Fibroblast of pulmonary artery (primary cell): Measurements from ENCODE around the gene SNRPD2.

Source experiments
- DNase-seq: peaks from one replicate; pipeline ENCODE4 v3.0.0-alpha.2; 2010; ENCODE audit warnings: low read depth
- H3K4me3 ChIP-seq: replicated peaks from 2 replicates; pipeline ENCODE4 v1.5.1; 2011; ENCODE audit warnings: low read depth, mild to moderate bottlenecking, control low read depth, low read length, moderate library complexity
- CTCF ChIP-seq: IDR thresholded peaks from 2 replicates; pipeline ENCODE4 v1.5.1; 2011; ENCODE audit warnings: mild to moderate bottlenecking, control low read depth, low read length, inconsistent platforms; ENCODE audit errors: missing control alignments

The SNRPD2 gene

GRCh38 chr19:45717983-45718650 is 26.4 kb upstream of the SNRPD2 start:
- H3K4me3 ChIP-seq, result peak overlapping the region; percentile 96
- no peak for DNase-seq
- no peak for TF ChIP-seq CTCF

GRCh38 chr19:45717131-45717982 is 25.6 kb upstream of the SNRPD2 start:
- peak overlapping the region; percentile 96 for H3K4me3 ChIP-seq
- no peak for TF ChIP-seq CTCF
- DNase-seq, result peak; percentile 100

- peak; percentile 41 for DNase-seq
- H3K4me3 ChIP-seq, result peak overlapping the region; percentile 96
- no peak for TF ChIP-seq CTCF
Measured at GRCh38 chr19:45716359-45717130, 24.8 kb upstream of the SNRPD2 start.

- DNase-seq, result no peak
- TF ChIP-seq CTCF, result no peak
- H3K4me3 ChIP-seq, result no peak overlapping the region
Measured at GRCh38 chr19:45715139-45715538, 23.4 kb upstream of the SNRPD2 start.

- no peak overlapping the region for H3K4me3 ChIP-seq
- no peak for TF ChIP-seq CTCF
- no peak for DNase-seq
Measured at GRCh38 chr19:45713141-45713540, 21.4 kb upstream of the SNRPD2 start.

GRCh38 chr19:45712699-45713067 is 20.9 kb upstream of the SNRPD2 start:
- H3K4me3 ChIP-seq, result no peak overlapping the region
- no peak for TF ChIP-seq CTCF
- DNase-seq, result no peak
